ENCODE results near the gene PPP2R5C. TPM values are rescaled to one million over a fixed set of nuclear protein-coding genes. Genes with fewer than 3 reads are reported as not detected.

PPP2R5C gene
- total and polyA plus RNA-seq, 2 of the 8 experiments (the other 6 are each of a cell fraction or from before 2014, with no cell fraction given) = 49.6 to 95.9 TPM

GRCh38 chr14:101754893-101755292, 6.6 kb upstream of the PPP2R5C start:
- no peak overlapping the region for H2BK12ac ChIP-seq (ENCODE audit: low read depth, low read length)
- no peak overlapping the region for H3K18ac ChIP-seq (ENCODE audit: extremely low read depth, low read length)
- no peak overlapping the region for H4K8ac ChIP-seq (ENCODE audit: extremely low read depth, insufficient read depth, low read length)
- no peak overlapping the region for H3K9ac ChIP-seq (replicated peaks in 1 of 4; ENCODE audit: extremely low read depth in 1 of 4, low read depth in 3 of 4, low read length in 3 of 4)
- WGBS, 2 experiments (ENCODE audit: extremely low coverage in 1 of 2, insufficient coverage in 1 of 2, insufficient read length in 1 of 2, insufficient replicate concordance in 2 of 2, low coverage in 1 of 2, low lambda C conversion rate in 2 of 2, missing lambda C conversion rate in 1 of 2) = 77% methylated on average over 3 of the region's 4 CpGs; no CpG with 5 or more reads in 1 of the 2 experiments
- H3K4me1 ChIP-seq (replicated peaks in 1 of 4; ENCODE audit: control insufficient read depth in 3 of 4, insufficient read depth in 4 of 4, low read length in 3 of 4) = peaks cover 0 to 2% (median under 1%) of the 10 kb centered on the region in 4 experiments; a peak in 4 of 7 replicates
- H3K36me3 ChIP-seq (ENCODE audit: control insufficient read depth in 2 of 4, insufficient read depth in 4 of 4, low read length in 3 of 4) = no peaks in the 10 kb centered on the region
- H4K91ac ChIP-seq (replicated peaks; ENCODE audit: insufficient read length, low read length) = no peak overlapping the region
- no peaks in the 10 kb centered on the region for H3K79me2 ChIP-seq (ENCODE audit: control insufficient read depth in 1 of 2, insufficient read depth in 2 of 2, low read length in 2 of 2)
- DNase-seq (ENCODE audit: low read depth in 1 of 2, low spot score in 2 of 2) = no peak
- H4K20me1 ChIP-seq (replicated peaks in 1 of 2; ENCODE audit: control insufficient read depth in 1 of 2, insufficient read depth in 2 of 2, low read length in 2 of 2) = no peaks in the 10 kb centered on the region
- peaks cover 3 to 16% (median 9%) of the 10 kb centered on the region in 4 experiments; a peak in 6 of 7 replicates for H3K27me3 ChIP-seq (replicated peaks in 1 of 4; ENCODE audit: control insufficient read depth in 3 of 4, extremely low read depth in 1 of 4, insufficient read depth in 3 of 4, low read length in 3 of 4)
- H3K4me2 ChIP-seq (ENCODE audit: insufficient read depth in 1 of 2, low read depth in 2 of 2, low read length in 2 of 2) = no peak overlapping the region
- H2AFZ ChIP-seq (ENCODE audit: low read length) = no peak overlapping the region
- no peak overlapping the region for H4K5ac ChIP-seq (ENCODE audit: insufficient read length, low read depth, low read length)
- POLR2A ChIA-PET (ENCODE audit: partially characterized antibody) = no interaction called here
- CTCF ChIA-PET (ENCODE audit: partially characterized antibody) = no interaction called here
- no peak overlapping the region for H2BK15ac ChIP-seq (ENCODE audit: low read length)
- no peak overlapping the region for H2BK120ac ChIP-seq (replicated peaks; ENCODE audit: low read depth, low read length)
- no peak overlapping the region for H2AK5ac ChIP-seq (ENCODE audit: low read depth, low read length)
- no peak overlapping the region for H3K27ac ChIP-seq (ENCODE audit: low read depth, low read length)
- H2BK20ac ChIP-seq (ENCODE audit: low read length) = no peak overlapping the region
- H2BK5ac ChIP-seq (ENCODE audit: low read depth, low read length) = no peak overlapping the region
- no peak overlapping the region for H3K4ac ChIP-seq (replicated peaks; ENCODE audit: insufficient read length, low read depth, low read length)
- H3K23ac ChIP-seq (ENCODE audit: insufficient read length) = no peak overlapping the region
- no peak overlapping the region for H3K4me3 ChIP-seq (ENCODE audit: extremely low read depth in 1 of 4, insufficient read depth in 2 of 4, low read depth in 3 of 4, low read length in 4 of 4)
- H3K14ac ChIP-seq (ENCODE audit: insufficient read length) = no peak overlapping the region
- H3K56ac ChIP-seq (replicated peaks; ENCODE audit: insufficient read length, low read depth, low read length) = no peak overlapping the region
- no peaks in the 10 kb centered on the region for H3K23me2 ChIP-seq (ENCODE audit: low read depth, low read length)
- no peaks in the 10 kb centered on the region for H3K9me3 ChIP-seq (ENCODE audit: insufficient read depth in 2 of 2, low read depth in 1 of 2, low read length in 1 of 2)
- no peaks in the 10 kb centered on the region for H3K79me1 ChIP-seq (ENCODE audit: low read depth, low read length)
- FAIRE-seq = no peak
- TF ChIP-seq NRF1 (IDR thresholded peaks at IDR 0.05; ENCODE audit: low read depth, low read length) = no peak
- TF ChIP-seq BACH1 (IDR thresholded peaks at IDR 0.05; ENCODE audit: low read length) = no peak
- no peak for TF ChIP-seq CBX8 (IDR thresholded peaks at IDR 0.05; ENCODE audit: borderline replicate concordance, low read depth, low read length)
- no peak for TF ChIP-seq KDM5A (IDR thresholded peaks at IDR 0.05; ENCODE audit: low read length)
- no peak for TF ChIP-seq SP4 (IDR thresholded peaks at IDR 0.05; ENCODE audit: low read length)
- TF ChIP-seq SIX5 (IDR thresholded peaks at IDR 0.05; ENCODE audit: low read depth, low read length) = no peak
- TF ChIP-seq CHD2 (IDR thresholded peaks at IDR 0.05; ENCODE audit: low read length) = no peak
- no peak for TF ChIP-seq ATF3 (IDR thresholded peaks at IDR 0.05; ENCODE audit: insufficient read depth, low read depth, low read length)
- no peak for TF ChIP-seq EZH2 (IDR thresholded peaks at IDR 0.05; ENCODE audit: low read depth, low read length, severe bottlenecking)
- no peak for TF ChIP-seq TAF1 (IDR thresholded peaks at IDR 0.05; ENCODE audit: low read depth, low read length)
- TF ChIP-seq SIRT6 (IDR thresholded peaks at IDR 0.05; ENCODE audit: low read length) = no peak
- no peak for TF ChIP-seq POU5F1 (IDR thresholded peaks at IDR 0.05; ENCODE audit: low read depth, low read length)
- no peak for TF ChIP-seq RXRA (IDR thresholded peaks at IDR 0.05; ENCODE audit: insufficient read depth, low read depth, low read length)
- TF ChIP-seq RNF2 (IDR thresholded peaks at IDR 0.05; ENCODE audit: borderline replicate concordance, low read depth, low read length, missing control alignments, poor library complexity, severe bottlenecking) = no peak
- no peak for TF ChIP-seq FOSL1 (IDR thresholded peaks at IDR 0.05; ENCODE audit: insufficient read depth, low read depth, low read length)
